Measurements from ENCODE around the gene LRP8. TPM values are rescaled to one million over a fixed set of nuclear protein-coding genes. Genes with fewer than 3 reads are reported as not detected.

LRP8 gene
- total RNA-seq, 1 experiment from 2014 or later = 28.6 TPM

GRCh38 chr1:53288790-53289429, 39.0 kb downstream of the LRP8 start:
- in situ Hi-C loops (cut with HindIII; ENCODE audit: low pct_unique_long_range_greater_than_20kb, low sequenced_read_pairs) (no loop called here), intact Hi-C loops (cut with micrococcal nuclease; ENCODE audit: unreplicated experiment) (no loop called here)
- no TSS peak for BruUV-seq (replicated peaks)
- POLR2A ChIA-PET = no interaction called here
- TF ChIP-seq POLR2AphosphoS5 (IDR thresholded peaks at IDR 0.05; ENCODE audit: low read depth, low read length) (no peak), TCF7L2 (IDR thresholded peaks at IDR 0.05; ENCODE audit: low read depth, low read length) (no peak), SIN3A (IDR thresholded peaks at IDR 0.05; ENCODE audit: borderline replicate concordance, insufficient read depth, low read depth, low read length) (no peak)
- TF ChIP-seq, protein P1, sequence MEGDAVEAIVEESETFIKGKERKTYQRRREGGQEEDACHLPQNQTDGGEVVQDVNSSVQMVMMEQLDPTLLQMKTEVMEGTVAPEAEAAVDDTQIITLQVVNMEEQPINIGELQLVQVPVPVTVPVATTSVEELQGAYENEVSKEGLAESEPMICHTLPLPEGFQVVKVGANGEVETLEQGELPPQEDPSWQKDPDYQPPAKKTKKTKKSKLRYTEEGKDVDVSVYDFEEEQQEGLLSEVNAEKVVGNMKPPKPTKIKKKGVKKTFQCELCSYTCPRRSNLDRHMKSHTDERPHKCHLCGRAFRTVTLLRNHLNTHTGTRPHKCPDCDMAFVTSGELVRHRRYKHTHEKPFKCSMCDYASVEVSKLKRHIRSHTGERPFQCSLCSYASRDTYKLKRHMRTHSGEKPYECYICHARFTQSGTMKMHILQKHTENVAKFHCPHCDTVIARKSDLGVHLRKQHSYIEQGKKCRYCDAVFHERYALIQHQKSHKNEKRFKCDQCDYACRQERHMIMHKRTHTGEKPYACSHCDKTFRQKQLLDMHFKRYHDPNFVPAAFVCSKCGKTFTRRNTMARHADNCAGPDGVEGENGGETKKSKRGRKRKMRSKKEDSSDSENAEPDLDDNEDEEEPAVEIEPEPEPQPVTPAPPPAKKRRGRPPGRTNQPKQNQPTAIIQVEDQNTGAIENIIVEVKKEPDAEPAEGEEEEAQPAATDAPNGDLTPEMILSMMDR (IDR thresholded peaks at IDR 0.05) = no peak
- TF ChIP-seq, protein P2, sequence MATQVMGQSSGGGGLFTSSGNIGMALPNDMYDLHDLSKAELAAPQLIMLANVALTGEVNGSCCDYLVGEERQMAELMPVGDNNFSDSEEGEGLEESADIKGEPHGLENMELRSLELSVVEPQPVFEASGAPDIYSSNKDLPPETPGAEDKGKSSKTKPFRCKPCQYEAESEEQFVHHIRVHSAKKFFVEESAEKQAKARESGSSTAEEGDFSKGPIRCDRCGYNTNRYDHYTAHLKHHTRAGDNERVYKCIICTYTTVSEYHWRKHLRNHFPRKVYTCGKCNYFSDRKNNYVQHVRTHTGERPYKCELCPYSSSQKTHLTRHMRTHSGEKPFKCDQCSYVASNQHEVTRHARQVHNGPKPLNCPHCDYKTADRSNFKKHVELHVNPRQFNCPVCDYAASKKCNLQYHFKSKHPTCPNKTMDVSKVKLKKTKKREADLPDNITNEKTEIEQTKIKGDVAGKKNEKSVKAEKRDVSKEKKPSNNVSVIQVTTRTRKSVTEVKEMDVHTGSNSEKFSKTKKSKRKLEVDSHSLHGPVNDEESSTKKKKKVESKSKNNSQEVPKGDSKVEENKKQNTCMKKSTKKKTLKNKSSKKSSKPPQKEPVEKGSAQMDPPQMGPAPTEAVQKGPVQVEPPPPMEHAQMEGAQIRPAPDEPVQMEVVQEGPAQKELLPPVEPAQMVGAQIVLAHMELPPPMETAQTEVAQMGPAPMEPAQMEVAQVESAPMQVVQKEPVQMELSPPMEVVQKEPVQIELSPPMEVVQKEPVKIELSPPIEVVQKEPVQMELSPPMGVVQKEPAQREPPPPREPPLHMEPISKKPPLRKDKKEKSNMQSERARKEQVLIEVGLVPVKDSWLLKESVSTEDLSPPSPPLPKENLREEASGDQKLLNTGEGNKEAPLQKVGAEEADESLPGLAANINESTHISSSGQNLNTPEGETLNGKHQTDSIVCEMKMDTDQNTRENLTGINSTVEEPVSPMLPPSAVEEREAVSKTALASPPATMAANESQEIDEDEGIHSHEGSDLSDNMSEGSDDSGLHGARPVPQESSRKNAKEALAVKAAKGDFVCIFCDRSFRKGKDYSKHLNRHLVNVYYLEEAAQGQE (IDR thresholded peaks at IDR 0.05; ENCODE audit: insufficient read depth in 1 of 2, low read depth in 2 of 2, low read length in 1 of 2) = no peak
- Histone ChIP-seq H3K36me3 (ENCODE audit: control insufficient read depth, insufficient read depth, low read length) (no peaks in the 10 kb centered on the region), H3K4me1 (ENCODE audit: control insufficient read depth, insufficient read depth, low read length) (peaks cover 3% of the 10 kb centered on the region; the same call in 1 of the 2 replicates), H3K4me3 (ENCODE audit: low read depth in 2 of 2, low read length in 2 of 2) (no peak overlapping the region), H3K27ac (ENCODE audit: low read length) (no peak overlapping the region), H3K9me3 (ENCODE audit: control insufficient read depth, insufficient read depth, low read depth, low read length) (no peaks in the 10 kb centered on the region), H3K27me3 (ENCODE audit: control insufficient read depth, insufficient read depth, low read length) (no peaks in the 10 kb centered on the region)
- DNase-seq (ENCODE audit: low read depth, low spot score) = no peak
- CTCF ChIA-PET = interaction anchor here (0.6 to 1.3 kb wide), 2 partner anchors 32 to 104 kb away, joined by 3 to 4 read pairs; no protein-coding TSS in a partner anchor
- ATAC-seq = no peak

- CTCF ChIA-PET = interaction anchor here (0.6 to 1.3 kb wide), 3 partner anchors 31 to 116 kb away, joined by 3 to 4 read pairs (median 3); no protein-coding TSS in a partner anchor
- no peak for ATAC-seq
- POLR2A ChIA-PET = no interaction called here
- in situ Hi-C loops (cut with HindIII; ENCODE audit: low pct_unique_long_range_greater_than_20kb, low sequenced_read_pairs) (no loop called here), intact Hi-C loops (cut with micrococcal nuclease; ENCODE audit: unreplicated experiment) (no loop called here)
- BruUV-seq (replicated peaks) = no TSS peak
- no peak for DNase-seq (ENCODE audit: low read depth, low spot score)
- Histone ChIP-seq H3K9me3 (ENCODE audit: control insufficient read depth, insufficient read depth, low read depth, low read length) (no peaks in the 10 kb centered on the region), H3K36me3 (ENCODE audit: control insufficient read depth, insufficient read depth, low read length) (no peaks in the 10 kb centered on the region), H3K27ac (ENCODE audit: low read length) (no peak overlapping the region), H3K27me3 (ENCODE audit: control insufficient read depth, insufficient read depth, low read length) (no peaks in the 10 kb centered on the region), H3K4me3 (ENCODE audit: low read depth in 2 of 2, low read length in 2 of 2) (no peak overlapping the region), H3K4me1 (ENCODE audit: control insufficient read depth, insufficient read depth, low read length) (peaks cover 3% of the 10 kb centered on the region; the same call in 1 of the 2 replicates)
- TF ChIP-seq TCF7L2 (IDR thresholded peaks at IDR 0.05; ENCODE audit: low read depth, low read length) (no peak), SIN3A (IDR thresholded peaks at IDR 0.05; ENCODE audit: borderline replicate concordance, insufficient read depth, low read depth, low read length) (no peak), POLR2AphosphoS5 (IDR thresholded peaks at IDR 0.05; ENCODE audit: low read depth, low read length) (no peak)
- TF ChIP-seq, protein P2 (IDR thresholded peaks at IDR 0.05; ENCODE audit: insufficient read depth in 1 of 2, low read depth in 2 of 2, low read length in 1 of 2) = no peak
- TF ChIP-seq, protein P1 (IDR thresholded peaks at IDR 0.05) = no peak
Observed at GRCh38 chr1:53288002-53288789, 39.7 kb downstream of the LRP8 start.
